WTC11 (cell line): ENCODE data around the gene NFS1. TPM values are rescaled to one million over a fixed set of nuclear protein-coding genes. Genes with fewer than 3 reads are reported as not detected.

ENCODE experiments used
- CBFB ChIP-seq: sonication (generic); formaldehyde crosslinking; IDR thresholded peaks from 2 replicates; pipeline ENCODE4 v1.8.1; 2022; ENCODE audit warnings: mild to moderate bottlenecking, low read depth, missing genetic modification reagents
- CREB1 ChIP-seq: sonication (generic); formaldehyde crosslinking; IDR thresholded peaks from 2 replicates; pipeline ENCODE4 v1.8.0; 2023; ENCODE audit warnings: mild to moderate bottlenecking, missing genetic modification reagents
- ESRRA ChIP-seq: sonication (generic); formaldehyde crosslinking; IDR thresholded peaks from 2 replicates; pipeline ENCODE4 v1.8.1; 2022; ENCODE audit warnings: mild to moderate bottlenecking, missing genetic modification reagents, borderline replicate concordance
- ETV6 ChIP-seq: sonication (generic); formaldehyde crosslinking; IDR thresholded peaks from 2 replicates; pipeline ENCODE4 v1.8.1; 2022; ENCODE audit warnings: mild to moderate bottlenecking, missing genetic modification reagents
- FOXJ3 ChIP-seq: sonication (generic); formaldehyde crosslinking; IDR thresholded peaks from 2 replicates; pipeline ENCODE4 v1.9.0; 2021; ENCODE audit warnings: missing genetic modification reagents, mild to moderate bottlenecking, borderline replicate concordance
- GABPB1 ChIP-seq: sonication (generic); formaldehyde crosslinking; IDR thresholded peaks from 2 replicates; pipeline ENCODE4 v1.8.1; 2023; ENCODE audit warnings: mild to moderate bottlenecking, missing genetic modification reagents
- GTF2I ChIP-seq: fragments of 250-450 bp; sonication (Bioruptor Pico); conservative IDR thresholded peaks from 2 replicates; pipeline ENCODE4 v1.4.0; 2021; ENCODE audit warnings: mild to moderate bottlenecking
- RELA ChIP-seq: sonication (generic); formaldehyde crosslinking; IDR thresholded peaks from 2 replicates; pipeline ENCODE4 v1.8.1; 2022; ENCODE audit warnings: missing genetic modification reagents, mild to moderate bottlenecking, borderline replicate concordance
- TEAD1 ChIP-seq: sonication (generic); formaldehyde crosslinking; IDR thresholded peaks from 2 replicates; pipeline ENCODE4 v1.8.0; 2022; ENCODE audit warnings: mild to moderate bottlenecking, missing genetic modification reagents
- TEAD4 ChIP-seq: sonication (generic); formaldehyde crosslinking; IDR thresholded peaks from 2 replicates; pipeline ENCODE4 v1.8.0; 2022; ENCODE audit warnings: mild to moderate bottlenecking, missing genetic modification reagents
- ZNF317 ChIP-seq: sonication (generic); formaldehyde crosslinking; IDR thresholded peaks from 2 replicates; pipeline ENCODE4 v1.8.1; 2023; ENCODE audit warnings: low read depth, mild to moderate bottlenecking, moderate library complexity, missing genetic modification reagents, borderline replicate concordance
- ZNF416 ChIP-seq: fragments of 250-450 bp; sonication (Bioruptor Pico); IDR thresholded peaks from 2 replicates; pipeline ENCODE4 v1.9.0; 2021; ENCODE audit warnings: mild to moderate bottlenecking, inconsistent platforms
- total RNA-seq: library from RNA; stranded (reverse); gene quantifications from 3 replicates; pipeline ENCODE4 v1.2.3, GENCODE V29; 2021
- TF ChIP-seq, protein P1 (sequence below): sonication (generic); formaldehyde crosslinking; IDR thresholded peaks from 2 replicates; pipeline ENCODE4 v1.8.1; 2023; ENCODE audit warnings: mild to moderate bottlenecking, missing genetic modification reagents, moderate library complexity
- TF ChIP-seq, protein P2 (sequence below): sonication (generic); formaldehyde crosslinking; IDR thresholded peaks from 2 replicates; pipeline ENCODE4 v1.8.0; 2023; ENCODE audit warnings: missing genetic modification reagents, mild to moderate bottlenecking, borderline replicate concordance
- TF ChIP-seq, protein P3 (sequence below): fragments of 250-450 bp; sonication (Bioruptor Pico); IDR thresholded peaks from 2 replicates; pipeline ENCODE4 v1.9.0; 2021; ENCODE audit warnings: mild to moderate bottlenecking
- TF ChIP-seq, protein P4 (sequence below): sonication (generic); formaldehyde crosslinking; IDR thresholded peaks from 2 replicates; pipeline ENCODE4 v1.8.1; 2022; ENCODE audit warnings: missing genetic modification reagents, borderline replicate concordance
- TF ChIP-seq, protein P5 (sequence below): sonication (generic); formaldehyde crosslinking; IDR thresholded peaks from 2 replicates; pipeline ENCODE4 v1.8.0; 2023; ENCODE audit warnings: missing genetic modification reagents
- TF ChIP-seq, protein P6 (sequence below): sonication (generic); formaldehyde crosslinking; IDR thresholded peaks from 2 replicates; pipeline ENCODE4 v1.8.0; 2023; ENCODE audit warnings: mild to moderate bottlenecking, missing genetic modification reagents
- TF ChIP-seq, protein P7 (sequence below): sonication (generic); formaldehyde crosslinking; conservative IDR thresholded peaks from 2 replicates; pipeline ENCODE4 v1.8.1; 2022; ENCODE audit warnings: mild to moderate bottlenecking, missing genetic modification reagents
- TF ChIP-seq, protein P8 (sequence below): fragments of 250-450 bp; sonication (Bioruptor Pico); IDR thresholded peaks from 2 replicates; pipeline ENCODE4 v1.9.0; 2021; ENCODE audit warnings: mild to moderate bottlenecking
- TF ChIP-seq, protein P9 (sequence below): sonication (generic); formaldehyde crosslinking; IDR thresholded peaks from 2 replicates; pipeline ENCODE4 v1.8.1; 2023; ENCODE audit warnings: mild to moderate bottlenecking, missing genetic modification reagents

Gene NFS1
- total RNA-seq, 1 experiment from 2014 or later = 36.1 TPM

DNA sequence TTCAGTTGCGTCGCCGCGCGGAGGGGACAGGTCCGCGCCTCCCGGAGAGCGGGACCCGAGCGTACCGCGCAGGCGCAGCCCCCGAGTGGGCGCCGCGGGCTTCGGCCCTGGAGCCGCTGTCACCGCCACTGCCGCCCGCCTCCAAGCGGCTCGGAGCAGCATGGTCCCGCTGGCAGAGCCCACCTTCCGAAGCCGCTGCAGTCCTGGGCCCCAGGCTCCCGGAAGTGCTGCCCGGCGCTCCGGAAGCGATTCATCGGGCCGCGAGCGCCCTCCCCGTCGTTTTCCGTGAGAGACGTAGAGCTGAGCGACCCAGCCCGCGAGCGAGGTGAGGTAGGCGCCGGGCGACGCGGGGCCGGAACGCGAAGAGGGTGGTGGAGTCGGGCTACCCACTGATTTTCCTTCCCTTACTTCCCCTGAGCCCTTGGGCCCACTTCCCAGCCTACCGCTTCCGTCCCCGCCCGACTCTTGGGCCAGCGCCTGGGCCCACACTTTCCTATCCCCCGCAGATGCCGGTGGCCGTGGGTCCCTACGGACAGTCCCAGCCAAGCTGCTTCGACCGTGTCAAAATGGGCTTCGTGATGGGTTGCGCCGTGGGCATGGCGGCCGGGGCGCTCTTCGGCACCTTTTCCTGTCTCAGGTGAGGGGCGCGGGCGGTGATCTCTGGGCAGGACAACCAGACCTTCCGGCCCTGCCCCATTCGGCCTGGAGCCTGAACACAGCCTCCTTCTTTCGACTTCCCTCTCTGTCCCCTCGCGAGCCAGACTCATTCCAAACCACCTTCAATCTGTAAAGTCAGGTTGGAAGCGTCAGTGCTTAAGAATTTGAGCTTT, at the start of gene NFS1, which contains the start of gene ROMO1 (continued):
- TF ChIP-seq, protein P1, sequence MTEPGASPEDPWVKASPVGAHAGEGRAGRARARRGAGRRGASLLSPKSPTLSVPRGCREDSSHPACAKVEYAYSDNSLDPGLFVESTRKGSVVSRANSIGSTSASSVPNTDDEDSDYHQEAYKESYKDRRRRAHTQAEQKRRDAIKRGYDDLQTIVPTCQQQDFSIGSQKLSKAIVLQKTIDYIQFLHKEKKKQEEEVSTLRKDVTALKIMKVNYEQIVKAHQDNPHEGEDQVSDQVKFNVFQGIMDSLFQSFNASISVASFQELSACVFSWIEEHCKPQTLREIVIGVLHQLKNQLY = no peak
- TF ChIP-seq CREB1 (CRISPR knock-in tag) (no peak), TEAD1 (CRISPR knock-in tag) (no peak), ZNF416 (CRISPR knock-in tag) (no peak), RELA (CRISPR knock-in tag) (no peak), CBFB (CRISPR knock-in tag) (0 out of 2 replicates have a peak, but pooled peaks have one; percentile 39), ZNF317 (CRISPR knock-in tag) (no peak), GTF2I (no peak), TEAD4 (CRISPR knock-in tag) (no peak), FOXJ3 (CRISPR knock-in tag) (no peak), ESRRA (CRISPR knock-in tag) (0 out of 2 replicates have a peak, but pooled peaks have one; percentile 20), ETV6 (CRISPR knock-in tag) (peak; percentile 87; the same call in 1 of the 2 replicates), GABPB1 (CRISPR knock-in tag) (peak; percentile 94)
- TF ChIP-seq, protein P2, sequence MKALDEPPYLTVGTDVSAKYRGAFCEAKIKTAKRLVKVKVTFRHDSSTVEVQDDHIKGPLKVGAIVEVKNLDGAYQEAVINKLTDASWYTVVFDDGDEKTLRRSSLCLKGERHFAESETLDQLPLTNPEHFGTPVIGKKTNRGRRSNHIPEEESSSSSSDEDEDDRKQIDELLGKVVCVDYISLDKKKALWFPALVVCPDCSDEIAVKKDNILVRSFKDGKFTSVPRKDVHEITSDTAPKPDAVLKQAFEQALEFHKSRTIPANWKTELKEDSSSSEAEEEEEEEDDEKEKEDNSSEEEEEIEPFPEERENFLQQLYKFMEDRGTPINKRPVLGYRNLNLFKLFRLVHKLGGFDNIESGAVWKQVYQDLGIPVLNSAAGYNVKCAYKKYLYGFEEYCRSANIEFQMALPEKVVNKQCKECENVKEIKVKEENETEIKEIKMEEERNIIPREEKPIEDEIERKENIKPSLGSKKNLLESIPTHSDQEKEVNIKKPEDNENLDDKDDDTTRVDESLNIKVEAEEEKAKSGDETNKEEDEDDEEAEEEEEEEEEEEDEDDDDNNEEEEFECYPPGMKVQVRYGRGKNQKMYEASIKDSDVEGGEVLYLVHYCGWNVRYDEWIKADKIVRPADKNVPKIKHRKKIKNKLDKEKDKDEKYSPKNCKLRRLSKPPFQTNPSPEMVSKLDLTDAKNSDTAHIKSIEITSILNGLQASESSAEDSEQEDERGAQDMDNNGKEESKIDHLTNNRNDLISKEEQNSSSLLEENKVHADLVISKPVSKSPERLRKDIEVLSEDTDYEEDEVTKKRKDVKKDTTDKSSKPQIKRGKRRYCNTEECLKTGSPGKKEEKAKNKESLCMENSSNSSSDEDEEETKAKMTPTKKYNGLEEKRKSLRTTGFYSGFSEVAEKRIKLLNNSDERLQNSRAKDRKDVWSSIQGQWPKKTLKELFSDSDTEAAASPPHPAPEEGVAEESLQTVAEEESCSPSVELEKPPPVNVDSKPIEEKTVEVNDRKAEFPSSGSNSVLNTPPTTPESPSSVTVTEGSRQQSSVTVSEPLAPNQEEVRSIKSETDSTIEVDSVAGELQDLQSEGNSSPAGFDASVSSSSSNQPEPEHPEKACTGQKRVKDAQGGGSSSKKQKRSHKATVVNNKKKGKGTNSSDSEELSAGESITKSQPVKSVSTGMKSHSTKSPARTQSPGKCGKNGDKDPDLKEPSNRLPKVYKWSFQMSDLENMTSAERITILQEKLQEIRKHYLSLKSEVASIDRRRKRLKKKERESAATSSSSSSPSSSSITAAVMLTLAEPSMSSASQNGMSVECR = peak; percentile 67; the same call in 1 of the 2 replicates
- TF ChIP-seq, protein P3, sequence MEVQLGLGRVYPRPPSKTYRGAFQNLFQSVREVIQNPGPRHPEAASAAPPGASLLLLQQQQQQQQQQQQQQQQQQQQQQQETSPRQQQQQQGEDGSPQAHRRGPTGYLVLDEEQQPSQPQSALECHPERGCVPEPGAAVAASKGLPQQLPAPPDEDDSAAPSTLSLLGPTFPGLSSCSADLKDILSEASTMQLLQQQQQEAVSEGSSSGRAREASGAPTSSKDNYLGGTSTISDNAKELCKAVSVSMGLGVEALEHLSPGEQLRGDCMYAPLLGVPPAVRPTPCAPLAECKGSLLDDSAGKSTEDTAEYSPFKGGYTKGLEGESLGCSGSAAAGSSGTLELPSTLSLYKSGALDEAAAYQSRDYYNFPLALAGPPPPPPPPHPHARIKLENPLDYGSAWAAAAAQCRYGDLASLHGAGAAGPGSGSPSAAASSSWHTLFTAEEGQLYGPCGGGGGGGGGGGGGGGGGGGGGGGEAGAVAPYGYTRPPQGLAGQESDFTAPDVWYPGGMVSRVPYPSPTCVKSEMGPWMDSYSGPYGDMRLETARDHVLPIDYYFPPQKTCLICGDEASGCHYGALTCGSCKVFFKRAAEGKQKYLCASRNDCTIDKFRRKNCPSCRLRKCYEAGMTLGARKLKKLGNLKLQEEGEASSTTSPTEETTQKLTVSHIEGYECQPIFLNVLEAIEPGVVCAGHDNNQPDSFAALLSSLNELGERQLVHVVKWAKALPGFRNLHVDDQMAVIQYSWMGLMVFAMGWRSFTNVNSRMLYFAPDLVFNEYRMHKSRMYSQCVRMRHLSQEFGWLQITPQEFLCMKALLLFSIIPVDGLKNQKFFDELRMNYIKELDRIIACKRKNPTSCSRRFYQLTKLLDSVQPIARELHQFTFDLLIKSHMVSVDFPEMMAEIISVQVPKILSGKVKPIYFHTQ (CRISPR knock-in tag) = no peak
- TF ChIP-seq, protein P4, sequence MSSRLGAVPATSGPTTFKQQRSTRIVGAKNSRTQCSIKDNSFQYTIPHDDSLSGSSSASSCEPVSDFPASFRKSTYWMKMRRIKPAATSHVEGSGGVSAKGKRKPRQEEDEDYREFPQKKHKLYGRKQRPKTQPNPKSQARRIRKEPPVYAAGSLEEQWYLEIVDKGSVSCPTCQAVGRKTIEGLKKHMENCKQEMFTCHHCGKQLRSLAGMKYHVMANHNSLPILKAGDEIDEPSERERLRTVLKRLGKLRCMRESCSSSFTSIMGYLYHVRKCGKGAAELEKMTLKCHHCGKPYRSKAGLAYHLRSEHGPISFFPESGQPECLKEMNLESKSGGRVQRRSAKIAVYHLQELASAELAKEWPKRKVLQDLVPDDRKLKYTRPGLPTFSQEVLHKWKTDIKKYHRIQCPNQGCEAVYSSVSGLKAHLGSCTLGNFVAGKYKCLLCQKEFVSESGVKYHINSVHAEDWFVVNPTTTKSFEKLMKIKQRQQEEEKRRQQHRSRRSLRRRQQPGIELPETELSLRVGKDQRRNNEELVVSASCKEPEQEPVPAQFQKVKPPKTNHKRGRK (CRISPR knock-in tag) = no peak
- TF ChIP-seq, protein P5, sequence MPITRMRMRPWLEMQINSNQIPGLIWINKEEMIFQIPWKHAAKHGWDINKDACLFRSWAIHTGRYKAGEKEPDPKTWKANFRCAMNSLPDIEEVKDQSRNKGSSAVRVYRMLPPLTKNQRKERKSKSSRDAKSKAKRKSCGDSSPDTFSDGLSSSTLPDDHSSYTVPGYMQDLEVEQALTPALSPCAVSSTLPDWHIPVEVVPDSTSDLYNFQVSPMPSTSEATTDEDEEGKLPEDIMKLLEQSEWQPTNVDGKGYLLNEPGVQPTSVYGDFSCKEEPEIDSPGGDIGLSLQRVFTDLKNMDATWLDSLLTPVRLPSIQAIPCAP (CRISPR knock-in tag) = no peak
- TF ChIP-seq, protein P6, sequence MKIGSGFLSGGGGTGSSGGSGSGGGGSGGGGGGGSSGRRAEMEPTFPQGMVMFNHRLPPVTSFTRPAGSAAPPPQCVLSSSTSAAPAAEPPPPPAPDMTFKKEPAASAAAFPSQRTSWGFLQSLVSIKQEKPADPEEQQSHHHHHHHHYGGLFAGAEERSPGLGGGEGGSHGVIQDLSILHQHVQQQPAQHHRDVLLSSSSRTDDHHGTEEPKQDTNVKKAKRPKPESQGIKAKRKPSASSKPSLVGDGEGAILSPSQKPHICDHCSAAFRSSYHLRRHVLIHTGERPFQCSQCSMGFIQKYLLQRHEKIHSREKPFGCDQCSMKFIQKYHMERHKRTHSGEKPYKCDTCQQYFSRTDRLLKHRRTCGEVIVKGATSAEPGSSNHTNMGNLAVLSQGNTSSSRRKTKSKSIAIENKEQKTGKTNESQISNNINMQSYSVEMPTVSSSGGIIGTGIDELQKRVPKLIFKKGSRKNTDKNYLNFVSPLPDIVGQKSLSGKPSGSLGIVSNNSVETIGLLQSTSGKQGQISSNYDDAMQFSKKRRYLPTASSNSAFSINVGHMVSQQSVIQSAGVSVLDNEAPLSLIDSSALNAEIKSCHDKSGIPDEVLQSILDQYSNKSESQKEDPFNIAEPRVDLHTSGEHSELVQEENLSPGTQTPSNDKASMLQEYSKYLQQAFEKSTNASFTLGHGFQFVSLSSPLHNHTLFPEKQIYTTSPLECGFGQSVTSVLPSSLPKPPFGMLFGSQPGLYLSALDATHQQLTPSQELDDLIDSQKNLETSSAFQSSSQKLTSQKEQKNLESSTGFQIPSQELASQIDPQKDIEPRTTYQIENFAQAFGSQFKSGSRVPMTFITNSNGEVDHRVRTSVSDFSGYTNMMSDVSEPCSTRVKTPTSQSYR = no peak
- TF ChIP-seq, protein P7, sequence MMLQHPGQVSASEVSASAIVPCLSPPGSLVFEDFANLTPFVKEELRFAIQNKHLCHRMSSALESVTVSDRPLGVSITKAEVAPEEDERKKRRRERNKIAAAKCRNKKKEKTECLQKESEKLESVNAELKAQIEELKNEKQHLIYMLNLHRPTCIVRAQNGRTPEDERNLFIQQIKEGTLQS = no peak
- TF ChIP-seq, protein P8, sequence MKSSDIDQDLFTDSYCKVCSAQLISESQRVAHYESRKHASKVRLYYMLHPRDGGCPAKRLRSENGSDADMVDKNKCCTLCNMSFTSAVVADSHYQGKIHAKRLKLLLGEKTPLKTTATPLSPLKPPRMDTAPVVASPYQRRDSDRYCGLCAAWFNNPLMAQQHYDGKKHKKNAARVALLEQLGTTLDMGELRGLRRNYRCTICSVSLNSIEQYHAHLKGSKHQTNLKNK (CRISPR knock-in tag) = no peak
- TF ChIP-seq, protein P9, sequence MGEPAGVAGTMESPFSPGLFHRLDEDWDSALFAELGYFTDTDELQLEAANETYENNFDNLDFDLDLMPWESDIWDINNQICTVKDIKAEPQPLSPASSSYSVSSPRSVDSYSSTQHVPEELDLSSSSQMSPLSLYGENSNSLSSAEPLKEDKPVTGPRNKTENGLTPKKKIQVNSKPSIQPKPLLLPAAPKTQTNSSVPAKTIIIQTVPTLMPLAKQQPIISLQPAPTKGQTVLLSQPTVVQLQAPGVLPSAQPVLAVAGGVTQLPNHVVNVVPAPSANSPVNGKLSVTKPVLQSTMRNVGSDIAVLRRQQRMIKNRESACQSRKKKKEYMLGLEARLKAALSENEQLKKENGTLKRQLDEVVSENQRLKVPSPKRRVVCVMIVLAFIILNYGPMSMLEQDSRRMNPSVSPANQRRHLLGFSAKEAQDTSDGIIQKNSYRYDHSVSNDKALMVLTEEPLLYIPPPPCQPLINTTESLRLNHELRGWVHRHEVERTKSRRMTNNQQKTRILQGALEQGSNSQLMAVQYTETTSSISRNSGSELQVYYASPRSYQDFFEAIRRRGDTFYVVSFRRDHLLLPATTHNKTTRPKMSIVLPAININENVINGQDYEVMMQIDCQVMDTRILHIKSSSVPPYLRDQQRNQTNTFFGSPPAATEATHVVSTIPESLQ (CRISPR knock-in tag) = no peak
